Activated T-helper 9 cell treated with anti-CD3 and anti-CD28 coated beads, Interleukin-2, amount 50 U/mL, for 16 hours (primary cell): ENCODE measurements around the gene PRICKLE2.

Source experiments
- DNase-seq: peaks from one replicate; pipeline ENCODE4 v3.0.0-alpha.2; 2020; ENCODE audit warnings: low read depth

PRICKLE2 gene

DNA sequence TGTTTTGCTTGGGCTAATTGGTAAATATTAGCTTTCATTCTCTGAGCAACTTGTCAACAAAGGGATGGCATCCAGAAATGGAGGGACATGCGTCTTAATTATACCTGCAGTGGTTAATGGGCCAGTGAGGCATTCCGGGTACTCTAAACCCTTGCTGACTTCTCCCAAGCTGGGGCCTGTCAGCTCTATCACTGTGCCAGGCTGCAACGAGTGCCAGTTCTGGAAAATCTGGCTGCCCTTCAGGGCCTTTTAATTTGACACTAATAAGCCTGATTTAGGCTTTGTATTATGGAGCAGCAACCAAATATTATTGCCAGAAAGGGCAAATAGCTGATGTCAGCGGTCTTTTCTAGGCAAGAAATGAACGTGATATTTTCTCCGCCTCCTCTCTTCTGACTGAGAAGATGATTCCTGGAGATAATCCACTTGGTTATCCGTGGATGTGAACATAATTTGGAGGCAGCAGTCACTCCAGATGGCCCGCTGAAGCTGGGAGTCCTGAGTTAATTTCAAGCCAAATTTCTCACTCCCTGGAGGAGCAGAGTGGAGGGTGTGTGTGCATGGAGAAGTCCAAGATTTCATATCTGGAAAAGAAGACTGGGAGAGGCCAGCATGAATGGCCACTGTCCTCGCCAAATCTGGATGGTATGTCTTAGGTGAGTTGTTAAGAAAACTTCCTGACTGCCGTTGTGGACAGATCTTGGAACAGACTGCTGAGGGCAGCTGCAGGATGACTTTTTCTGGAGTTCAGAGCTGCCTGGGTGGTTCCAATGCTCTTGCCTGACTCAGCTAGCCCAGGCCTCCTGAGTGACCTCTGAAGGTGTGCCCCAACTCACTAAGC, 157.5 kb downstream of the PRICKLE2 start:
- DNase-seq = no peak

DNA sequence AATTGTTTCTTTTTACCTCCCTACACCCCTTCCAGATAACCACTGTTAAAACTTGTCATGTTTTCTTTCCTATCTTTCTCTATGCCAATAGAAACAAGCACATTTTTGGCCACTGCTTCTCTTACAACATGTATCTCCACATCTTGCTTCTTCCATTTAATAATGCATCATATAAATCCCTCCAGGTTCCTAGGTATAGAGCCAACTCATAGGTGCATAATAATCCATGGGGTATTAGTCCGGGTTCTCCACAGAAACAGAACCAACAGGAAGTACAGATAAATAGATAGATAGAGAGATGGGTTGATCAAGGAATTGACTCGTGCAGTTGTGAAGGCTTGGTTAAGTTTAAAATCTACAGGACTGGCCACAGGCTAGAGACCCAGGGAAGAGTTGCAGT, 160.5 kb downstream of the PRICKLE2 start:
- no peak for DNase-seq

DNA sequence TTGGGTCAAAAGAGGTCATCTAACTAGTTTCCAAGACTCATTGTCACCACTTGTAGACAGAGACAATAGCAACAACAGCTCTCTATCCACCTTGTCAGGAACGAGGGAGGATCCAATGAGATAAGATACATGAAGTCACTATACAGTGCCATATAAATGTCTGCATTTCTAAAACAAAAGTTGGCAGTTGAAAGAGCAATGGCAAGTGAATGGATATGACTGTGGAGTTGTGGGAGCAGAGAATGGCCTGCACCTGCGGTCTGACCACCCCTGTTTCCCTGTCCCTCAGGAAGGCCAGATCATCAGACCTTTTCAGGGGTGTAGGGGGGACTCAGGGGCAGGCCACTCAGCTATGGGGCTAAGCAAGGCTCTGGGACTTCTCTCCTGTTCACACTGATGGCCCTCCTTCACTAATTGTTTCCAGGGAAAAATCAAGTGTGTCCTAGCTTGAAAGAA, 161.3 kb downstream of the PRICKLE2 start:
- no peak for DNase-seq

DNA sequence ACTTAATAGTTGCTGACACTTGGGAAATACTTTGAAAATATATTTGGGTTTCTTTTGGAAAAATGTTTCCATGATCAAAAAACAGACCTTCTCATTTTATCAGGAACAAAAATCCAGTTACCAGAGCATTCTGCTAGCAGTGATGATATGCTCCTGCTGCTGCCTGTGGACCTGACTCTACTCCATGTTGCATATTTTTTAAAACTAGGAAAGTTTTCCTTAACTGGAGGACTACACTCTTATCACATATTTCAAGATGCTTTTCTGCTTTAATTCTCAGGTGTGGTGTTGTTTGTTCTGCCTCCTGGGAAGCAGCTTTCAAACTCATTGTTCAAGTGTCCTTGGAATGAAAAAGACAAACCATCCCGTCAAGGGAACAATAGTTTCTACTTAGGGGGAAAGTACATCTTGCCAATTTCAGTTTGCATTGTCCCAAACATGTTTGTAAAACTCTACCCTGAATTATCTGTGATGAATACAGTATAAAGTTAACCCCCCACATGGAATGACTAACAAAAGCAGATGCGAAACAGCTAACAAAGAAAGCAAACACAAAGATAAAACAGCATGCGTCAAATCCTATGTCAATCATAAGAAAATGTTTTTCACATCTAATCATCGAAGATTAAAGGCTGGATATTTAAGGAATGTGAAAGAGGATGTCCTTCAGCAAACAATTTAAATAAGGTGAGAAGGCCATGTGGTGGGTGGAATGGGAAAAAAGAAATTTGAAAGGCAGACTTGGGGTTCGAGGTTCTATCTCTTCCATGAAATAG, 161.9 kb downstream of the PRICKLE2 start:
- DNase-seq = no peak

DNA sequence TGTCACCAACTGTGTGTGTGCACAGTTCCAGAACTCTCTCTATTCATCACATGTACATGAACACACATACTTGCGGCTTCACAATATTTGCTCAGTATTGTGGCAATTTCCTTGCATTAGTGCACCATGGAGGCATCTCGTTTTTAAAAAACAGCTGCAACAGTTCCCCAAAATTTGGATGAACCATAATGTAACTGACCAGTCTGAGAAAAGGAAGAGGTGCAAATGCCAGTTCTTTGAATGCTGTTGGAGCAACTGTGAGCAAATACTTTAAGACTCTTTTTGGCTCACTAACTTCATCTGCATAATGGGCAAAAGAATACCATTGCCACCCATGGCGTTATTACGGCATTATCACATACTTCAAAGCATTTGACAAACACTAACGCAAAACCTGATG, 163.6 kb downstream of the PRICKLE2 start:
- no peak for DNase-seq

DNA sequence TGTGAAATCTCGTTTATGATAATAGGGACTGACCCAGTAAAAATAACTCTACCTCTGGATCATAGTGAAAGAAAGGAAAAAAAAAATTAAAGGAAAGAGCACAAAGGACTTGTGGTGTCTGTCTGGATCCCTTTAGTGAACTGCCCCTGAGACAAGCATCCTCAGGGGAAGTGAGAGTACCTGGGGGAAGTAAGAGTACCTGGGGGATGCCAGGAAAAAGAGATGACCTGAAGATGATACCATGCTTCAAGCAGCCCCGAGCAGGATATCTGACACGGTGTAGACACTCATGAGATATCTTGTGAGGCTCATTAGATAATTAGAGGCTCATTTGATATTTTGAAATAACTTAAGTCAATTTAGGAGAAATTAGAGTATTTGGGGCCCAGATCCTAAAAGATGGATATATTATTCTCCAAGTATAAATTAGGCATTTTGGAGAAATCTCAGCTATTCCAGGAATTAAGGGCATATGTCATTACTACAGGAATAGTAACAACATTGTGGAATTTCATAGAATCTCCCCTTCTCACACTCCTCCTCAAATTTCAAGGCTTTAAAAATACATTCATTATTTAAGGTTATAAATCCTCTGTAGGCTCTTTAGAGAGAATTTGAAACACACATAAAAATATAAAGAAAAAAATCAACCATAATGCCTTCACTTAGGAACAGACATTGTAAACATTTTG, 165.6 kb downstream of the PRICKLE2 start:
- no peak for DNase-seq

DNA sequence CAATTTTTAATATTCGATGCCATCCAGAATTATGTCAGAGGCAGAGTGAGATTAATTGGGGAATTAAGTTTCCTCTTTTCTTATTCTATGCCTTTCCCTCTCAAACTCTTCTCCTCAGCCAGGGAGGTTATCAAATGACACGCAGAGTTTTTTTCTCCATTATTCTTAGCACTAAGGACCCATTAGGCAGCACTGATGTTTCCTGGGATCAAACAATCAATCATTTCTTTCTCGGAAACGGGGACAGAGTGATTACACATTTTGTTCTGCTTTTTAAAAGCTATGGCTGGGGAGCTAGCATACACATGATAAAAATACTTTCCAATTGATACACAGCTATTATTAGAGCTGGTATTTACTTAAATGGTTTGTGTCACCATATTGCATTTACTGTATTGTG, 166.7 kb downstream of the PRICKLE2 start:
- DNase-seq = no peak

DNA sequence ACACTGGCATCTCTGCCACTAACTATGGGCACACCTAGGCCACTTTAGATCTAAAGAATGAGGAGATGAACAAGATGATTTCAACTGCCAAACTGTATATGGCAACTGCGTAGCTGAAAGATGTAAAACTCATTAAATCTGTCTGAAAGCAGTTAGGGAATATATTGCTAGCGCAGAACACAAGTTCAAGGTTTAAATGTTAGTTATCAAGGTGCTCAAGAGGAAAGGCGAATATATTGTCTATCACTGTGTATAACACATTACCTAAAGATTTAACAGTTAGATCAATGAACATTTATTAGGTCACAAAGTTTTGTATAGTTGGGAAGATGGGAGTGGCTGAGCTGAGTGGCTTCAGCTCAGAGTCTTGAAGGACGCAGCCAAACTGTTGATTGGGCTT, 168.0 kb downstream of the PRICKLE2 start:
- no peak for DNase-seq

DNA sequence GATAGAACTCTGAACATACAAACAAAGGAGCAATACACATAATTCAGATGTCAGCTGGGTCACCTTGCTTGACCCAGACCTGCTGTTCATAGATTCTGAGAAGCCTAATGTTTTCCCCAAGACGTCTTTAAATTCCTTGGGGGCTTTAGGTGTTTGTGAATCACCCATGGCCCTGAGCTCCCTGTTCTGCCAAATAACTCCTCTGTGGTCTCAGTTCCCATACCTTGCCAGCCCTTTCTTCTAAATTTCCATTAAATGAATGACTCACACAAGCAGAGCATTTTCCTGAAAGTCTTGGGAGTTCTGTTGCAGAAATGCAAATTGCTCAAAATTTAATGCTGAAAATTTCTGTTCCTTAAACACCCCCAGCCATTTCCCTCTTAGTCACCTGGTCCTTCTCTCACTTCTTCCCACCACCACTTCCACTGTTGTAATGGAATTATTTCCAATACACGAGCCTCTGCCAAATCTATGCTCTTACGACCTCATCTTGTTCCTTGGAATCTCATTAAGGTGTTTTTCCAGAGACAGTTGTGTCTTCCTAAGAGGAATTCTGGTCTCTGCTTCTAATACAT, 168.6 kb downstream of the PRICKLE2 start:
- no peak for DNase-seq

DNA sequence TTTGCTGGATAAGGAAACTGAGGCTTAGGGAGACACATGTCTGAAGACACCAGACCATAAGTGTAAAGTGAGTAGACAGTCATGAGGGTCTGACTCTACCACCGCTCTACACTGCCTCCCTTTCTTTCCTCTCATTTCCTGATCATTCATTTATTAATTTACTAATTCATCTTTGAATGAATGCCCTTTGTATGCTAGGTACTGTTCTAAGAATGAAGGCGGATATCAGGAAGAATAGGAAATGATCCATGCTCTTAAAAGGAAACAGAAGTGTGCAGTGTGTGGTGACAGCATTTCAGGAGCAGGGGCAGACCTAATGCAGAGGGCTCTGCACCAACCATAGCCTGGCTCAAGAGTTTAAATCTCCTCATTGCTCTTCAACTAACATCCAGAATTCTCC, 170.2 kb downstream of the PRICKLE2 start:
- no peak for DNase-seq

DNA sequence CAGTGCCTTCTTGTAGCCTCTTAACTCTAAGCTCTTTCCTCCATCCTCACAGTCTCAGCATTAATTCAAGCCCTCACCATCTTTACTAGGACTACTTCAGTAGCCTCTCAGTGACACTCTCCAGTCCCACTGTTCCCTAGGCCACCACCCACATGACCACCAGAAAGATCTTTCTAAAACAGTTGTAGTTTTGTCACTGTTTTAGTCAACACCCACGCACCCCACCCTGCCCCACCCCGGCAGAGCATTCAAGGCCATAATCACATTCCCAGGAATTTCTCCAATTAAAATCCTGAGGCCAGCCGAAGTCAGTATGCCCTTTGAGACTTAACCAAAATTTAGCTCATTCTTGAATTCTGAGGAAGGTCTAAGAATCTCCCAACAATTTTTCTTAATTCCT, 170.8 kb downstream of the PRICKLE2 start:
- DNase-seq = no peak

DNA sequence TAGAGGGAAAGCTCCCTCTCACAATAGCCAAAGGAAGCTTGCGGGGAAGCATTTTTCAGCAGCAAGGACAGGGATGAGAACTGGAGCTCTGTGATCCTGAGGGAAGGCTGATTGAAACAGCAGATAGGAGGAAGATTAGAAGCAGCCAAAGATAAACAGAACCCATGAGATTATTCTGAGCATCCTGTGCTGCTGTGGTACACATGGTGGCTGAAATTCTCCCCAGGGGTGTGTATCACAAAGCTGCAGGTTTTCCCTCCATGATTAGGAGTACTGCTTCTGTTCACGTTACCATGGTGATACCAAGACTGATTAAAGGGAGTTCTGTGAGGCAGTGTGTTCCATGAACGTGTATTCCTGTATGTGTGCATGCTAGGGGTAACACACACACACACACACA, 171.7 kb downstream of the PRICKLE2 start:
- no peak for DNase-seq

DNA sequence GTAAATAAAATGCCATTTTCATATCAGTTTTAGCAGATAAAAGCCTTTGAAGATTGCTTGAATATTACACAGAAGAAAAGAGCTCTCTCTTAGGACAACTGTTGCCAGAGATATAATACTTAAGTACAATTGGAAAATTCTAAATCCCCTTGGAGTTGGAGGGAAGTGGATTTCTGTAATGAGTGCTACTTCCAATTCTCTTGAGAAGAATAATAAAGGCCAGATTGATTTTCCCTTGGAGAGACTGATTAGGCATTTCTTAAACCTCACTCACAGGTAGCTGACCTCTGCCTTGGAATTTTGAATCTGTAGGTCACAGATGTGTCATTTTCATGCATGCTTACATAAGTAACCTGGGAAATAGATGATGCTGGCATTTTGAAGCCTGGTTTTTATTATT, 172.1 kb downstream of the PRICKLE2 start:
- DNase-seq = no peak

DNA sequence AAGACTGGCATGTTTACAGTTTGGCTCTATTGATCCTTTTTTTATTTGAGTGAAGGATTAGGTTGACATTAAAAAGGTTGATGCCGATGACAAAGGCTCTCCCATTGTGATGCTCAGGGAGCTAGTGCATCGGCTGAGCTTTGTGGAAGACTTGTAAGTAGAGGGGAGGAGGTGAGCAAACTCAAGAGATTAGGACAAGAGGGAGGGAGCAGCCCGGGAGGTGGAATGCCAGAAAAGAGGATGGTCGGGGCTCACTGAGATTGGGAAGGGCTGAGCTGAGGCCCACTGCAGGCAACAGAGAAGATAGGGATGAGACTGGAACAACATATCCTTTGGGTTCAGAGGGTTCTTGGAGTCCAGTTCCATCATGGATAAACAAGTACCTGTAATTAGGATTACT, 175.4 kb downstream of the PRICKLE2 start:
- no peak for DNase-seq

DNA sequence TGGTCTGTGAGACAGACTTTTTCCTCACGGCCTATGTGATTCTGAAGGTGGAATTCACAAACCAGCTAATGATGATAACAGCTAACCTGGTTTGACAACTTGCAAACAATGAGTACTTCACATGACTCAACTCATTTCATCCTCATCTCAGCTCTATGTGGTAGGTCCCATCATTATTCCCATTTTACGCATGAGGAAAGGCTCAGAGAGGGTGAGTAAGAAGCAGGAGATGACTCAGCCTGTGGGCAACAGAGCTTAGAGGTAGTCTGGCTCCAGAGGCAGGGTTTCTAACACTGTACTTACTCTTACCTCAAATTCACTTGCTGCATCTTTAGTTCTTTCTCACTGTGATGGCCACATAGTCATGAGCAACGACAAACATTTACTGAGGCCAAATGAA, 176.1 kb downstream of the PRICKLE2 start:
- no peak for DNase-seq

DNA sequence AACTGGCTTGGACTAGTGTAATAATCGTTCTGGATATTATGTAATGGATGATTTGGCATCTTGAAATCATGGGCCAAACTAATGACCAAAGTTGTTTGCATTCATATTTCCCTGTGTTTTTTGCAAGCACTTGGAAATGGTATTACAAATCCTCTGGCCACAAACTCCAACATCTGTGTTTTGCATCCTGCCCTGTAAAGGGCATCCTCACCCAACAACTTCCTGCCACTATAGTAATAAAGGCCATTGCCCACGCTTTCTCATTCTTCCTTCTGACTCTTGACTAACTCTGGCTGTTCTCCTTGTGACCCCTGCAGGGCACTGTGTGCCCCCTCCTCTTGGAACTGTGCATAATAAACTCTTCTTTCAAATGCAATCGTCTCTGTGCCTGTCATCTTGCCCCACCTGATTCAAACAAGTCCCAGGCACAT, 176.6 kb downstream of the PRICKLE2 start:
- no peak for DNase-seq

DNA sequence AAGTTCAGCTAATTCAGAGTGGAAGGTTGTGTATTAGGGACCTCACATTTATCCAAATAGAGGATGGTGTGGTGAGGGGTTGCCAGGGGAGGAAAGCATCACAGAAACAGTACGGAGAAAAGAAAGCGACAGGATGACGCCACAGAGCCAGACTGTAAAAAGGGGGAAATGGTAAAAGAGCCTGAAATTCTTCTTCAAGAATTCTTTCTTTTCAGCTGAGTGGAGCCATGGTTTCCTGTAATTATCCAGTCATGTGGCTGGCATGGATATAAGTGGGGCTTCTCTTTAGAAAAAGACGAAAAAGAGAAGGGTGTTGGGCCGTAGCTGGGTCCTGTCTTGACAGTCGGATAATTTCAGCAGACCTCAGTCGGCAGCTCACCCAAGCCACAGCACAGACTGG, 177.5 kb downstream of the PRICKLE2 start:
- DNase-seq = no peak

DNA sequence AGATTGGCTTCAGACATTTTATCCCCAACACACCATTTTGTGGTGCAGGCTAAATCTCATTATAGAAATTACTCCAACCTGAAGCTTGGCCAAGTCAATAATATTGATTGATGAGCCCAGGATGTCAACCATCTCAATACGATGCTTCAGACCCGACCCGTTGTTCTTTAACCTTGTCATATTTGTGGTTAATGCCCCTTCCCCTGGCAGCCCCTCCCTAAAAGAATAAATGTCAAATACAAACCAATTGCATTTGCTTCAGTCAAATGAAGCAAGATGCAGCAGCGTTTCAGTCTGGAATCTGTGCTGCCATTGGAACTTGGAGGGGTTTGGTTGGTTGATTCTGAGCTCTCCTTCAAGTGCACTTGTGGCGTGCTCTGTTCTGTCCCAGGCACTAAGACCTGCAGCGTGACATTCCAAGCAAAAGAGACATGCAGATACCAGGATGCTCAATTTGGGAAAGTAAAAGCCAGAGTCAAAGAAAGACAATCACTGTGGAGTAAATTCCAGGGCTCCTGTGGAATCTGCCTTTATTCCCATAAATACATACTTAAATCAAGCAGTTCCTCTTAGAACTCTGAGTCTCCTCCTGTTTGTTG, 178.2 kb downstream of the PRICKLE2 start:
- DNase-seq = no peak

DNA sequence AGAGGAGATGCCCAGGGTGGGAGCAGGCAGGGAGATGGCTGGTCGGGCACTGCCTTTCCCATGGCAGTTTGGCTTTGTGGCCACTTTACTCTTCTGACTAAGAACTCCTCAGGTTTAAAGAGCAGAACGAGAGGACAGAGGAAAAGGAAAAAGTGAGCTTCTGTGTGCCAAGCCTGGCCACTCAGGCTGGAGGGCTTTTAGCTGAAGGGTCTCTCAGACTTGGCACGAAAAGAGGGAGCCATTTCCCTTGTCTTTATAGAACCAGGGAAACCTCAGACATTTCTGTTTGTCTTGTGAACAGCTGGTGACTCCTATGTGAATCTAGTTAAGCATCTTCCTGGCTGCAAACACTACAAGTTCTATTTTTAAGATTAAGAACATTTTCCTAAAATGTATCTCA, 178.7 kb downstream of the PRICKLE2 start:
- DNase-seq = no peak

DNA sequence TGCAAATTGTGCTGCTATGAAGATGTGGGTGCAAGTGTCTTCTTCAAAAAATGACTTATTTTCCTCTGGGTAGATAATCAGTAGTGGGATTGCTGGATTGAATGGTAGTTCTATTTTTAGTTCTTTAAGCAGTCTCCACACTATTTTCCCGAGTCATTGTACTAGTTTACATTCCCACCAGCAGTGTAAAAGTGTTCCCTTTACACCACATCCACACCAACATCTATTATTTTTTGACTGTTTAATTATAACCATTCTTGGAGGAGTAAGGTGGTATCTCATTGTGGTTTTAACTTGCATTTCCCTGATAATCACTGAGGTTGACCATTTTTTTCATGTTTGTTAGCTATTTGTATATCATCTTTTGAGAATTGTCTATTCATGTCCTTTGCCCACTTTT, 182.3 kb downstream of the PRICKLE2 start:
- no peak for DNase-seq
